HG03135 (cell line): ENCODE results near the gene PURA.
"Not testable (repeated sequence)": the region's sequence is repeated elsewhere in the genome, so short reads cannot be mapped to it uniquely, and the experiment has no call there.

ENCODE experiments used
- ATAC-seq: cut with Tn5 transposase; IDR thresholded peaks from one replicate; pipeline ENCODE4 v1.9.1; 2021; ENCODE audit warnings: mild to moderate bottlenecking, moderate library complexity; ENCODE audit not compliant: unreplicated experiment

Gene PURA

DNA sequence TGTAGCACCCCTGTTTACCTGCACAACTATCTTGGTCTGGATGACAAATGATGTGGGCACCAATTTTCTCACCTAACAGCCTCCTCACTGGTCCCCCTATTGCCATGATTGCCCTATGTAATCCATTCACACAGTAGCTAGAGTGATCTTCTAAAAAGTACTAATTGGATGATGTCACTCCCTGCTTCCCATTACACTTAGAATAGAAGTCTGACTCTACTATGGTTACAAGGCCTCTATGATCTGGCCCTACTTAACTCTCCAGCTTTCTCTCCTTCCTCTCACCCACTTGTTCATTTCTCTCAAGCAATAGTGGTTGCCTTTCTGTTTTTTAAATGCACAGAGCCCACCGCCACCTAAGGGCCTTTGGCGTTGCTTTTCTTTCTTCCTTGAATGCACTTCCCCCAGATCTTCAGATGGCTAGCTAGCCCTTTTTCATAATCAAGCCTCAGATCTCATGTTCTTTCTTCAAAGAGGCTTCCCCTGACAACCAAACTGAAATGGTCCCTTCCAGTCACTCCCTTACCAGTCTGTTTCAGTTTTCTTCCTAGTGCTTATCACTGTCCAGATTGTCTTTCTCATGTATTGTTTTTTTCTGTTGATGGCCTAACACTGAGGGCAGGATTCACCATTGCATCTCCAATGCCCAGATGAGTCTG lies 20.5 kb downstream of the PURA start:
- no peak for ATAC-seq

GRCh38 chr5:140135127-140135526 lies 21.2 kb downstream of the PURA start:
- ATAC-seq, result no peak

DNA sequence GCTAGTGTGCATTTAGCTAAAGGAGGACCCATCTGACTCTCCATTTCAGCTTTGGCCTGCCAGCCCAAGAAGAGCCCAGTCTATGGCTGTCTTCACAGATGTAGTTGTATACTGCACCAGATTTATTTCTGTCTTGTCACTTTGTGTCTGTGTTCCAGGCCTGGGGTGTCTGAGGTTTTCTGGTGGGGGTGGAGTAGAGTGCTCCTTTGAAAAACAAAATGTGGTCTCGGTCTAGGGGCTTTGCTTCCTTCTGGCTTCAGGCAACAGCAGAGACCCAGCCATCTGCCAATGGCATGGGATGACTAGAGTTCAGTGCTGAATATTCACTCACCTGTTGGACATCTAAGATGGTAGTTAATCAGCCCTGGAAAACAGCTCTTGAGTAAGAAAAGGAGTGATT lies 22.7 kb downstream of the PURA start:
- ATAC-seq, result no peak

DNA sequence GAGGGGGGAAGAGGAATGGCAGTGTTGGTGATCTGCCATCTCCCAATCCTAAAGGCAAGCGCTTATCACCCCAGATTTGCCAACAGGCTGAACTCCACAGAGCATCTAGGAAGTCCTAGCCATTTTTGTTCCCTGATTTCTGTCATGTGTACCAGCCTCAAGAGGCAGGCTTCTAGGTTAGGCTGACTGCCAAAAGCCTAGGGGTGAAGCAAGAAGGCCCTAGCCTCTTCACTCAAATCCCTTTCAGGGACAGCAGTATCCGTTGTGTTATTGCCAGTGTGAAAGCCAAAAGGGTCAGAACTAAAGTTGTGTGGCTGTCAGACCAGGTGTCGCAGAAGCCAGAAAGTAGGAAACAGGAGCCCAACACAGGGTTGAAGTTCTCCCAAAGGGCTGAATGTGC lies 26.5 kb downstream of the PURA start:
- ATAC-seq, result no peak

DNA sequence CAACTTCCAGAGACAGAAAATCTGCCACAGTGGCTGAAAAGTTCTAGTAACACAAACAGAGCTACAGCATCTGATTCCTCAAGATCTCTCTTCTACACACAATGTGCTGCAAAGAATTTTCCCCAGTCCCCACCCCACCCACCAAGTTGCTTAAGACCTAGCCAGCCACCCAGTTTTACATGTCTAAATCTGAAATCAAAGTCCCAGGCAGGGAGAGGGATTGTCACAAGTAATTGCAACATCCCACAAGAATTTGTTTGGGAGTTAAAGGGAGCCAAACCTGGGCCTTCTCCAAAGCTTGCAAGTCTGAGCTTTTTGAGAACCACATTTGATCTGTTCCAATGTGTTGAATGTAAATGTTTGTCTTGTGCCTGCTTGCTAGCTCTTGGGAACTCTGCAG lies 27.3 kb downstream of the PURA start:
- ATAC-seq, result no peak

DNA sequence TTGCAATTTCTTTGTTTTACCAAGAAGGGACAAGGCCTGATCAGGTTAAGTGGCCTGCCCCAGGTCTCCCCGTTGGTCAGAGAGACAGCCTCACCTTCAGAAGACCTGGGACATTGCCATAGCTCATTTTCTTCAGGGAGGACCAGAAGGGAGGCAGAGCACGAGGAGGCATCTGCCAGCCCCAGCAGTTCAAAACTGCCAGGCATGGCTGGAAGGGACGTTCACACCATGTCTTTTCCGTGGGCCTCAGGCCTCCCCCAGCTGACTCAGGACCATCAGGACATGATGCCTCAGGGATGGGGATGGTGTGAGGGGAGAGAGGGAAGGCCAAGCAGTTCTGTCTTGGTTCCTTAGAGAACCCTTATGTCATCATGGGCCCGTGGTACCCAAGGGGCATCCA lies 28.3 kb downstream of the PURA start:
- no peak for ATAC-seq

DNA sequence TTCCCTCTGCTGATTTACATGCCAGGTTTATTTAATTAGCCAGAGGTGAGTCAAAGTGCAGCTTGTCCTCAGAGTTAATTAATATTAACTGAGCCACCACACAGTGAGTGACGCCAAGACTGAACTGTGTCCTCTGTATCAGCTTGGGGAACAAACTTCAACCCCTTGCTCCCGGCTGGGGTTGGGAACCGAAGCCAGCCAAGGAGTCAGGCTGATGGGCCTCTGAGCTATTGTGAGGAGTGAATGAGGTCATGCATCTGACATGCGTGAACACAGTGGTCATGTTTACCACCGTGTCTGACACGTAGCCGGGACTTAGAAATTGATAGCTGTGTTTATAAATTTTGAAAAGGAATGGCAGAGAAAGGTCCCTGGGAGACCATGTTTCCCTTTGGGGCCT lies 28.9 kb downstream of the PURA start:
- ATAC-seq, result no peak

DNA sequence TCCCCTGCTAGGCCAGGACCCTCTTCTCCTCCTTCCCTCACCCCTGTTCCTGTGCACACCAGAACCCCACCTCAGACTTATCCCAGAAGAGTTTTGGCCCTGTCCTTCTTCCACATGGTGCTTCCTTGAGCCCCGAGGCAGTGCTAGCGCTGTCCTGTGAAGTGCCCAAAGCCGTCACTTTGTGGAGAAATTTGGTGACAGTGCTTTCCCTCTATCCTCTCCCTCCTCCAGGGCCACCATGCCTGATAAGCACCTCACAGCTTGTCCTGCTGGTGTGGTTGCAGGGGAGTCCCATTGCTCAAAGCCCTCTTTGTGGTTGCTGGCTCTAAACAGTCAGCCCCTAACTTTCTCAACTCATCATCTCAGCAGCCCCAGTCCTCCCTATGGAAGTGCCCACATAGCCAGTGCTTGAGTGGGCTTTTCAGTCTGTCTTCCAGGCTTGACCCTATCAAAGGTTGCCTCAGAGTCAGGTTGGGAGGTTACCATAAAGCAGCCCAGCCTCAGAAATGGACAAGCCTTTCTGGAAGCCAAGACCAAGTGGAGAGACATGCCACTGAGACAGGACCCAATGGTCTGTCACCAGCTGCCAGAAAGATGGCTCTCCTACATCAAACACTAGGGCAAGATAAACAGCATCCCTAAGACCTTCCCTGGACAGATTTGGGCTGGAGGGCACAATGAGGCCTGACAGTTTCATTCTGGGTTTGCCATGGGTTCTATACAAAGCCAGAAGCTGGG lies 29.8 kb downstream of the PURA start:
- no peak for ATAC-seq

DNA sequence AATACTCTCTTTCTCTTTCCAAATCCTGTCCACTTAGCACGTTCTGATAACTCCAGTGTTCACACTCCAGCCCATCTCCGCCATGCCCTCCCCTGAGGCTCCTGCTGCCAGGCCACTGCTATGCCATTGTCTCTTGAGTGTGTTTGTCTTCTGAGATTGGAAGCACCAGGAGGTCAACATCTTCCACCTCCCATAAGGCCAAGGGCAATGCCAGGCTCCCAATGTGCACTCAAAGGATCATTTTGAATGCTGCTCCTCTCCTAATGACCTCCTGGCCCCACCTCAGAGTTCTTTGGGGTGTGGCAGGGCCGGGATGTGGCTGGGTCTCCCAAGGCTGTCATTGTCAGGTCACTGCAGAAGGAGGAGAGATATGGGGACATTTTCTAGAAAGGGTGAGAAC lies 31.3 kb downstream of the PURA start:
- ATAC-seq, result no peak

DNA sequence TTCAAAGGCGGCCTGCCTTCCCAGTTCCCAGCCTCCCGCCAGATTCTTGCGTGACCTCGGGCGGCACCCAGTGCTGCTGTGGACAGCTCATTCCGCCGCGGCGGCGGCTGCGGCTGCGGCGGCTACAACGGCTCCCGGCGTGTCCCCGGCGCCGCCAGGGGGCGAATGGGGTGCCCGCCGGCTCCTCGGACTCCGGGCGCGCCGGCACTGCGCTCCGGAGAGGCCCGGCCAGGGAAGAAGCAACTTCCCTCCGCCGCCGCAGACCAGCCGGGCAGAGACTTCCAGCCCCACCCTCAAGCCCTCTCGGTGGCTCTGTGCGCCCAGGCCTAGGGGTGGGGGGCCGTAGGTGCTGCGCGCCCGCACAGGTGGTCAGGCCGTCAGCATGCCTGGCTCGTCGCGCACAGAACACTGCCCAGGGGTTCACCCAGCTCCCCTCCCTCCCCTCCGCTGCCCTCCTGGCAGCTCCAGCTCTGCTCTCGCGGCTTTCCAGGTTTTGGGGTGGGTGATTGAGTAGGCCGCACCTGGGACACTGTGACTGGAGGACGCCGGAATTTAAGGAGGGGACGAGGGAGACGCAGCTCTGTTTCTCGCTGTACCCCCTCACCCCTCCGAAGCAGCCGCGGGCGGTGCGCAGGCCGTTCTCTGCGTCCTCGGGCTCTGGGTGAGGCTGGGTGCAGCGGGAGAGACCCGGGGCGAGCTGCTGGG lies 32.1 kb downstream of the PURA start:
- no peak for ATAC-seq

DNA sequence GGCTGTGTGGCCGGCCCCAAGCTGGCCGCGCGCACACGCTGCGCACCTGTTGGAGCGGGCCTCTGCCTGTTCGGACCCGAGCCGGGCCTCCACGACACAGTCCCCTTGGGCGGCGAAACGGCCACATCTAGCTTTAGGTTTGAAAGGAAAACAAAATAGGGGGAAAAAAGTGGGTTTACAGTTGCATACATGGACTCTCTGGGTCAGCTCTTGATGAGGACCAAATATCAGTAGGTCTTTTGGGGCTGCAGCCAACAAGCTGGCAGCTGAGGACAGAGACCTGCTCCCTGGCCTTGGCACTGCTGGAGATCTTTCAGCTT lies 32.6 kb downstream of the PURA start:
- ATAC-seq, result no peak

DNA sequence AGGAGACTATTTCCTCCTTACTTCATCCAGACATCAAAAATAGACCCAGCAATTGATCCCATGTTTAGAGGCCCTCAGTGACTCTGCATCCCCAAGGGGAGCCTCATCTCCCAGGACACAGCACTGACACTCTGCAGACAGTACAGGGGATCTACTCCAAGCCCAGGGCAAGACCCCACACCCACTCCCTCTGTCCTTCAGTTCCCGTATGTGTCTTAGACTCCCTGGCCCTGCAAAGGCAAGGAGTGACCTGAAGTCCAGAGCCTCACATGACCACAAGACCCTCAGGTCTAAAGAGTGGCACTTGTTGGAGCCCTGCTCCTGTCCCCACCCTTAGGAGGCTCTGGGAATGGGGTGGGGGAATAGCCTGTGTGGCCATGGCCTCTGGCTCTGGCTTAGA lies 33.6 kb downstream of the PURA start:
- ATAC-seq, result no peak

DNA sequence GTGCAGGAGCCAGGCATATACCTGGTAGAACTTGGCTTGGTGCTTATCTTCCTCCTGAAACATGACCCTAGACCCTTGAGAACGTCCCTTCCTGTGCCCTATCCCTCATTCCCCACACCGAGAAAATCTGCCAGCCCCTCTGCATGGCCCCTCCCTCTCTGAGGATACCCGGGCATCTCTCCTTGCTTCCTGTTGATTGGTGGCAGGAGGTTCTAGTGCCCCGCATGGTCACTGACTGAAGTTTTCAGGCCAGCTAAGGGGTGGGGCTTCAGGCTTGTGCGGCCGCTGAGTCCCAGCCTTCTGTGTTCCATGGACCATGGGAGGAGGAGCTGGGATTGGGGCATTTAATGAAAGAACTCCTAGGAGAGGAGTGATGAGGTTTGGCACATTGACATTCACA lies 34.6 kb downstream of the PURA start:
- ATAC-seq, result no peak

GRCh38 chr5:140150201-140150600 lies 36.3 kb downstream of the PURA start:
- no peak for ATAC-seq

DNA sequence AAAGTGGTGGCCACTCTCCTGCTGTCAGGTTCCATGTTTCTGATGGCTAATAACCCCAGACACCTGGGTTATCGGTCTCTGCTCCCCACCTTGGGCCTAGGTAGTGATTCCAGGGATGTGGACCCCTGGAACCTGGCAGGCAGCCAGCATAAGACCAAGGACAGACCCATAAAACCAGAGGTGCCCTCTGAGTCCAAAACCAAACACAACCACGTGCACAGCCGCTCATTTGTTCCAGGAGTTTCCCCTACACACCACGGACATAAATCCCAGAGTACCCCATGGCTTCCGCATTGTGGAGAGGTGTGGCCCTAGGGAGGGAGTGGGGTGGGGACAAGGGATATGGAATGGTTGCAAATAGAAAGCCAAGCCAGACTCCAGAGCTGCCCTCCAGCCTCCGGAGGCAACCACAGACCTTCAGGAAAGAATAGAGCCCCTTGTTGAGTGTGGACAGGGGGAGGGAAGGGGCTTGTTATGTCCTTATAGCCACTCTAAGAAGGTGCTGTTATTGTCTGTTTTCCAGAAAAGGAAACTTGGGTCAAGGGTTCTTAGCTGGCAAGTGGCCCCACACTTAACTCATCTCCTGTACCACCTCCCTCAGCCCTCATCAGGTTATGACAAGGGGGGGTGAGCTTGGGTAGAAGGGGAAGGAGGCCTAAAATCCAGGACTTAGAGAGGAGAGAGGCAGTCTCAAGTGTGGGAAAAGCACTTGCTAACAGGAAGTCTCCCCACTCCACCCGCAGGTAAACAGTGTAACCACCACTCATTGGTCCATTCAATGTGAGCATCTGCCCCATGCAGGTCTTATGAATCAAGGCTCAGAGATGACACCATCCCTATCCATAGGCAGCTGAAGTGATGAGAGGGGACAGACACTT lies 37.5 kb downstream of the PURA start:
- no peak for ATAC-seq

GRCh38 chr5:140152022-140152999 lies 38.4 kb downstream of the PURA start:
- ATAC-seq, result no peak

- no peak for ATAC-seq
Measured at GRCh38 chr5:140153255-140153654, 39.3 kb downstream of the PURA start.

DNA sequence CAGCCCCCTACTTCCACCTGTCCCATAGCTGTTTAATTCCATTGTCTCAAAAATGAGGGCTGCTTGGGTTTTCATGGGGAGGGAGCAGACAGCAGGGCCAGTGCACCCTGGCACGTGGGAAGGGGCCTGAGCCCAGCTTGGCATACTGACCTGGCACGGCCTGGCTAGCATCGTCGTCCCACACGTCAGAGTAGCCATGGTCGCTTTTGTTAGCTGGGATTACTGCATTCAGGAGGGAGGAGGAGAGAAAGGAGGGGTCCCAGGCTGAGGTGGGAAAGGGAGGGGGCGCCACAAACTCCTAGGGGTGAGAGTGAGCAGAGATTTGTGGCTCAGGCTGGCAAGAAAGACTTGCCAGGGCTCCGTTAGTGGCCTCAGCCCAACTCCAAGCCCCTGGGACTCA lies 40.0 kb downstream of the PURA start:
- no peak for ATAC-seq

- ATAC-seq, result not testable (repeated sequence)
Measured at GRCh38 chr5:140154710-140155381, 40.9 kb downstream of the PURA start.
